T-helper 1 cell (primary cell): ENCODE results near the gene PTPRJ.
A peak's percentile ranks its signal among the peaks of the same experiment; 100 is the strongest.

Experiments used
- DNase-seq, 5 donors: peaks; one replicate each; pipeline ENCODE4 v3.0.0-alpha.2; 2012 to 2020

Gene PTPRJ

DNA sequence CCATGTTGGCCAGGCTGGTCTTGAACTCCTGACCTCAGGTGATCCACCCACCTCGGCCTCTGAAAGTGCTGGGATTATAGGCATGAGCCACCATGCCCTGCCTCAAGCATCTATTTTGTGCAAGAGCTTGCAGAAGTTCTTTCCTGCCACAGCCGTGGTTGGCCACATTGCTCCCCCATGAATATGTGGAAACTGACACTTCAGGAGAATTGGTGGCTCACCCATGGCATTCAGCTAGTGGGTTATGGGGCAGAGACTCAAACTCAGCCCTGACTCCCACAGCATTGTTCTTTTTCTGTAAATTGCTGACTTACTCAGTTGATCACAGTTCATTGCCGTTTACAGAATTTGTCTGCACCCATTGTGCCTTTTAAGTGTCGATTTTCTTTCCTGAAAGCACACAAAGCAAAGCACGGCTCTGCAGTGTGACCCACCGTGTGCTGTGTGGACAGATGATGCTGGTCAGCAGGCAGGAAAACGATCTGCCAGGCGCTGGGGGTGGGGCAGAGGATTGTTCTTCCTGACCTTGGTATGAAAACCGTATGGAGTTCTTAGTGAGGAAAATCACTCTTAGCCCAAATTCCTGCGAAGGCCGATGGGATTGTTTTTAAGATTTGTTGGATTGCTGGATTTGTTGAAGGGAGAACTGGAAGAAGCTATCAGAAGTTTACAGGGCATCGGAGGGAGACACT, 115.6 kb downstream of the PTPRJ start:
- no peak for DNase-seq

DNA sequence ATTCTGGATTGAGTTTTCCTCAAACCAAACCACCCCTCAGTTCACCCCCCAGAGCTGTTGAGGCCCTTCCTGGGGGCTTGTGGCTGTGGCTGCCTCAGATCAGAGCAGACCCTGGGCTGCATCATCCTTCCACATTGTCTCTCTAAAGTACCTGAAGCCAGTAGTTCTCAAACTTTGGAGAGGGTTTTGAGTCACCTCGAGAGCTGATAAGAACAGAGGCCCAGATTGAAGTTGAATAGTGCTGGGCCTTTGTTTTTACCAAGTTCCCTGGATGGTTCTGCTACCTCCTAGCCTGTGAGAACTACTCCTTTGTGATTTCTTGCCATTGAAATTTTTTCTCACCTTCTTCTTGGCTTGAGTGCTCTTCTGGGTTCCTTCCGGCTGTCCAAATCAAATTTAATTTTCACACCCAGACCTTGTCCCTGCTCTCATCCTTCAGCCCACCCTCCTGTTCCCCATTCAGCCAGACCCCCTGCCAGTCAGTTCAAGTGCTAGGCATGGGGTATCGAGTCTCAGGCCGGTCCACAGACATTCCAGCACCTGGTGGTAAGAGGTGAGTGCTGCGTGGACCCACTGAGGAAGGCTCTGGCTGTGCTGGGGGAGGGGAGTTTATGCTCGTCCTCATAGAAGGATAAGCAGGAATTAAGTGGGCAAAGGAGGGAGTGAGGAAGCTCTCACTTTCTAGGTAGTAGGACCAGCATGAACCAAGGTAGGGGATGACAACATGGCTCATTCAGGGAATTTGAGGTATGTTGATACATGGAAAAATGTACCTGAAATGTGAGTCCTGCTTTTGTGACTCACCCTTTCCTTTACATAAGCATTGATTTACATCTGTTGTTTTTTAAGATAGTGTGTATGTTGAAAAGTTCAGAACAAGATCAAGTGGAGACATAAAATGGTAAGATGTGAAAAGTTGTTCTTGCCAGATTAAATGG, 116.5 kb downstream of the PTPRJ start:
- no peak for DNase-seq

DNA sequence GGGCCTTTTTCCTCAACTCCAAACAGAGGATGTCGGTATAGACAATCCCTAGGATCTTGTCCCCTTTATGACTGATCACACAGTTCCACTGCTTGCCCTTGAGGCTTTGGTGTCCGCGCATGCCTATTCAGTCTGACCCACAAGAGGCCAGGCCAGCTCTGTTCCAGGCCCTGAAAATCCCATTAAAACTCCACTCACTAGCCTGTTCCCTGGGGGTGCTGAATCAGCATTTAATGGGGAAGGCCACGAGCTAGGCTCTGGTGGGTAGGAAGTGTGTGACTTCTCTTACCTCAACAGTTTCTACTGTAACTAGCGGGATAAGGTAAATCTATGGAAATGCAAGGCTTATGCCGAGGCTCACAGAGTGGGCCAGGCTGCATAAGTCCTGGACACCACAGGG, 117.7 kb downstream of the PTPRJ start:
- no peak for DNase-seq

DNA sequence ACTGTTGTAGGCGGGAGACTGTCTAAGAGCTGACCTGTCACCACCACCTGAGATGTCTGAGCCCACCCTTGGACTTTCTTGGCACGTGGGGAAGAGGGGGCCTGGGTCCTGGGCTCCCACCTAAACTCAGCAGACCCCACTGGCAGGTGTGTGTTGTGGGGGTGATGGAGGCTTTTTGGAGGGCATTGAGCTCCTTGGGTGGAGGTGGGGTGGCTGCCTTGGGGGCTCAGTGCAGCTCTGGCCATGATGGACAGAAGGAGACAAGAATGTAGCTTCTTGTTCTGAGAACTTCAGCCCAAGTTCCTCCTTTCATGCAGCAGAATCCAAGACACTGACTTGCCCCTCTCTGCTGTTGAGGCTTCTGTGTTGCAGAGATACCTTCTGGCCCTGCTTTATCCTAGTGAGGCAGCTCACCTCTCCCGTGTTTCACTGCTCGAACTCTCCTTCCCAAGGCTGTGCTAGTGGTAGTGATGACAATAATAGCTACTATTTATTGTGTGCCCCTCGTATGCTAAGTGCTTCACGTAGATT, 119.6 kb downstream of the PTPRJ start:
- DNase-seq, result no peak

DNA sequence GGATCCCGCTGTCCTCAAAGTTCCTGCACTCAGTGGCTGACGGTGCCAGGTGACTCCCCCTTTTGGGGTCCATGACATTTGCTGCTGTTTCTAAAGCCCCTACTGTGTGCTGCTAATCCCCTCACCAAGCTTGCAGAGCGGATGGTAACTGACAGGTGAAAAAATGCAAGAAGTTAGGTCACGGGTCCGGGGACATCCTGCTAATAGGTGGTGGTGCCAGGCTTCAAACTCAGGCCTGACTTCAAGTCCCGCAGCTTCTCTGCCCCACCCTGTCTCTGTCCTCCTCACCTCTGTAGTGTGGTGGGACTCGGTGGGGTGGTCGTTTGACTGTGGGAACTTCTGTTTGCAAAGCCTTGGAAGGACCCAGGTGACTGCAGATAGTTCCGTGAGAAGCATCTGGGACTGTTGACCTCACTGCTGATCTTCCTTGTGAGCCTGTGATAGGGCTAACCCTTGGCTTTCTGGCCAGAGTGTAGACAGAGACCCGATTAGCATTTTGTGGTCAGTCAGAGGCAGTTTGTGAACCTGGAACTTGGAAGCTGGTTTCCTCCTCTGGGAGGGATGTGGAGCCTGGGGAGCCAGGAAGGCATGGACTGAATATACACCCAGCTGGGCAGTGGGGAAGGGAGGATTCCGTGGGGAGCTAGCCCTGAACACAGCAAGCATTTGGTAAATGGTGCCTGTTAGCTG, 120.8 kb downstream of the PTPRJ start:
- no peak for DNase-seq

DNA sequence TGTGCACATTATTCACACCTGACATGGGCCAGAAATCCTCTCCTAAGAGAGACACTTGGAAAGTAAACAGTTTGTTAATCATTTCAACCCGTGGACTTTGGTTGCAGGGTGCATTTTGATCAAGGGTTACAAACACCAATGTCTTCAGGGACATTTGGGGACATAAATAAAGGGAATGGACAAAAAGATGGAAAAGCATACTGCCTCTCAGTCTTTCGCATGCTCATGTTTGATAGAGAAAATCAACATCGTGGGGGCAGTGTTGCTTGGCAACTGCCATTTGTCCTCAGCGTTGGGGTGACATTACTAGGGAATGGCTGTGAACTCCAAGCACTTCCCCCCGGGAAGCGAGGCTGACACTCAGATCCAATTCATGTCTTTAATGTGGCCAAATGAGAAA, 121.6 kb downstream of the PTPRJ start:
- DNase-seq, result no peak

DNA sequence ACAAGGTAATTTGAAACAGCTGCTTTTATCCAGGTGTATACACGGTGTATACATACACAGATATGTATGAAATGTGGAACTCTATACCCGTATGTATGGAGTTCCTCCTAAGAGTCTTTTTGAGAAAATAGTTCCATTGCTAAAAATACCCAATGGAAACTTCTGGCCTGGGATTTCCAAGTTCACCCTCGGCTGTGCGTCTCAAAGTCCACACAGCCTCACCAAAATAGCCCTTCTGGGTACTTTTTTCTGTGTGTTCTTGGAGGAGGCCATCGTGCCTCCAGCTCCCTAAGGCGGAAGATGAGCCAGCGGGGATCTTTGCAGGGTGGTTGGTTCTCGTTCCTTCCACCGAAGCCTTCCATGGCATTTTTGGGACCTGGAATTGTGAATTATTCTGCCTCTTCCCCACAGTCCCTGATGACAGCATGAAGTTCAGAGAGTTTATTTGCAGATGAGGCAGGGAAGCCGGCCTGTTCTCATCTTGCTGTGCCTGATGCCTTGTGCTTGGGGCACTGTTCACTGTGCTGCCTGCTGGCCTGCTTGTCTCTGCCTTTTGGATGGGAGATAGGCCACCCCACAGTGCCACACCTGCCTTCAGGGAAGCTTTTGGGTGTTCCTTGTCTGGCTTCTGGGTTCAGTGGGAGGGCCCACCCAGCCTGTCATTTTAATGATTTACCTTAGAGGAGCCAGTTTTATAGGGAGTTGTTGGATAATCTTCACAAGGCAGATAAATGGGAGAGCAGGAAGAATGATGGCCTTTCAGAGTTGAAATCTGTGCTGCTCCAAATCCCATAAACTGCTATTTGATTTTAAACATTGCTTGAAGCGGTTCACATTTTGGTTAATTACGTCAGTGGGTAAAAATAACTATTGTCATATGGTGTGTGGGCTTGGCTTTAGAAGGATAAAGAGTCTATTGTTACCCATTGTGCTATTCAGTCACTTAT, 123.5 kb downstream of the PTPRJ start:
- no peak for DNase-seq

DNA sequence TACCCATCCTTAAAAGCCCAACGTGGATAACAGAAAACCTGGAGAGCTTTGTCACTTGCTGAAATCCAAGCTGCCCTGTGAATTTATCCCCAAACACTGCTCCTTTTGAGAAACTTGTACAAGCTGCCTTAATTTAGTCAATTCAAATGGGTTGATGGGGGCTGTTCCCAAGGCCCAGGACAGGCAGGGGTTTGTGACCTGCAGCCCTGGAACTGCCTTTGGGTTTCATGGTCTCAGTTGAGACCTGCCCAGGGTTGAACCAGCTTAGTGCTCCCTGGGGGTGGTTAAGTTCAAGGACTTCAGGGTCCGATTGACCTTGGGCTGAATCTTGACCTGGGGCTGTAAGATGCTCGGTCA, 124.2 kb downstream of the PTPRJ start:
- no peak for DNase-seq

DNA sequence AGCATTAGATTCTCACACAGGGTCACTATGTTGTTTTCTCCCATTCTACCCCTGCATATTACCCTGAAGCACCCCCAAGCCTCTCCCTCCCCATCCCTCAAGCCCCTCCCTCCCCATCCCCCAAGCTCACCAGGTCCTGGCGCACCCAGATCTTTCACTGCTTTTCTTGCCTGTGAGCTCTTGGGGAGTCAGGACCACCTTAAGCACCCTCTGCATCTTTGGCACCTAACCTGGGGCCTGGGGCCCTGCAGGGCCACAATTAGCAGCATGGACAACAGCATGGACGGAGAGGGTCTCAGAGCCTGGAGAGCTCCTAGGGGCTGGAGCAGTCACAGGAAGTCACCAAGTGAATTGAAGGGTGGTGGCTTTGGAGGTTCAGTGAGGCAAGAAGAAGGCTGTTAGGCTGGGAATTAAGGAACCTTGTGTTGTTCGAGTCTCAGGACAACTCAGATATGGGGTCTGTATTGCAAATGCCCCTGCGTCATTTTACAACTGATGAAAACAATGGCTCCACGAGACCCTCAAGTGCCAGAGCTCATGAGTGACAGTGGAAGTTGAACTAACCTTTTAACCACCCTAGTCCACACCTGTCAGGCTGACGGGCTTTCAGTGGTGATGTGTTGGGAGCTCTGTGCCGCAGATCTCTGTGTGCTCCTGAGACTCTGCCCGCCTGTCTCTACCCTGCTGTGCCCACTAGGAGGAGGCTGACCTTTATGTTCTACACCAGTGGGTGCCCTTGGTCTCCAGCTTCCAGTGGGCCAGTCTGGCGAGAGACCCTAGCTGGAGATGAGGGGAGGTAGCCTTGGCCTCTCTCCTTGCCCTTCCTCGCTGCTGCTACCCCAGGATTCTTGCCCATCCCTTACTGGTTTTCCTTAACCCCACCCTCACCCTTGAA, 125.0 kb downstream of the PTPRJ start:
- DNase-seq, result no peak

DNA sequence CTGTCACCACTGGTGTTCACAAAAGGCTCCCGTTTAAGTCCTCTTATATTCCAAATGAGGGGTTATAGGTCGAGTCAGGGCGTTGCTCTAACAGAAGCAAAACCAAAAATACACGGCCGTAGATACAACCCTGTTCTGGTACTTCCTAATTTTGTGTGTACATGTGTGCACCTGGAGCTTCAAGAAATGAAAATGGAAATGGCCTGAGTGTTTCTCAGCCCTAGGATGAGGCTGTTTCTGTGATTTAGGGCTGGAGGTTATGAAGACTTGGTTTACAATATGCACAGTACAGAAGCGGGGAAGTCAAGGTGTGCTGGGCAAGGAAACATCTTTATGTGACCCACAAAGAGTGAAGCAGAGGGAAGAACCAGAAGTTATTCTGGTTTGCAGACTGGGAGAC, 125.8 kb downstream of the PTPRJ start:
- no peak for DNase-seq

DNA sequence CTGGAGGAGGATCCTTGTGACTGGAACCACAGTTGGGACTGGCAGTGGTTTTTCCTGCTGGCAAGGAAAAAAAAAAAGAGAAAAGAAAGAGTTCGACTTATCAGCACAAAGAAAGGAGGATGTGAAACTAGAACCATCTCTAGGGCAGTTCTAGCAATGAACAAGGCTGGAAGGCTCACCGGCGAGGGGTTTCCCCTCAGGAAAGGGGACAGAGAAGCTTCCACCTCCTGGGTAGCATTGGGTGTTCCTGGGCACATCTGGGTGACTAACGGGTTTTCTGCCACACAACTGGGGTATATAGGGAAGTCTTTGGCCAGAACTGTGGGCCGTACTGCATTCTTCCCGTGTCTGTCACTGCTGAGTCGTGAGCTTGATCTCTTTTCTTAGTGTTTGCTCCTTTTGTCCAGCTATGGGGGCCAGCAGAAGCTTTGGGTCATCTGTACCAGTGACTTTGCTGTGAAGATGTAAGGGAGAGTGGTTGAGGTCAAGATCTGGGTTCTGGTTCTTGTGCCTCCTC, 126.9 kb downstream of the PTPRJ start:
- DNase-seq, result peak in 1 of 5 donors; percentile 64

DNA sequence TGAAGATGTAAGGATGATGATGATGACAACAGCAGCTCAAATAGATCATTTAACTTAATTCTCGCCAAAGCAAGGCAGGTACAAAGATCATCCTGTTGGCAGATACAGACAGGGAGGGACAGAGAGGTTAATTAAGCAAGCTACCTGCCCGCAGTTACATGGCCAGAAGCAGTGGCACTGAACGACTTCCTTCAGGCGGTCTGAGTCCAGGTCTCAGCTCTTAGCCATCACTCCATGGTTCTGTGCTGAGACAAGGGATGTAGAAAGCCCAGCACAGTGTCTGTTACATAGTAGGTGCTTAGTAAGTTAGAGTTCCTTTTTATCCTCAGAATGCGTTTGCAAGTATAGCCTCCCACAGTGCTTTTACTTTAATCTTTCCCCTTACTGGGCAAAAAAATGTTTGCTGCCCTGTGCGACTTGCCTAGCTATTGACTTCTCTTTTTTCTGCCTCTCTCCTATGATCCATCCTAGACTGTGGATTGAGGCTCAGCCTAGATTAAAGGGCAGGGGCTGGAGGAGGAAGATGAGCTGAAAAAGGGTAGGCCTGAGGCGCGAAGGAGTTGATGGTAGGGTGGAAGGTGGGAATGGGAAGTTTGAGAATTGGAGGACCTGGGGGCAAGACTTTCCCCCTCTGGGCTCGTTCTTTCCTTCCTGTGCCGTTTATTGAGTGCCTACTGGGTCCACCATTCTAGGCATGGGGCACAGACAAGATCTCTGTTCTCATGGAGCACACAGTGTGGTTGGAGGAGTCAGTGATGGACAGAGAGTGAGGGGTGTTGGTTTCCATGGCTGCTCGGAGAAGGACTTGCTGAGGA, 128.1 kb downstream of the PTPRJ start:
- no peak for DNase-seq

DNA sequence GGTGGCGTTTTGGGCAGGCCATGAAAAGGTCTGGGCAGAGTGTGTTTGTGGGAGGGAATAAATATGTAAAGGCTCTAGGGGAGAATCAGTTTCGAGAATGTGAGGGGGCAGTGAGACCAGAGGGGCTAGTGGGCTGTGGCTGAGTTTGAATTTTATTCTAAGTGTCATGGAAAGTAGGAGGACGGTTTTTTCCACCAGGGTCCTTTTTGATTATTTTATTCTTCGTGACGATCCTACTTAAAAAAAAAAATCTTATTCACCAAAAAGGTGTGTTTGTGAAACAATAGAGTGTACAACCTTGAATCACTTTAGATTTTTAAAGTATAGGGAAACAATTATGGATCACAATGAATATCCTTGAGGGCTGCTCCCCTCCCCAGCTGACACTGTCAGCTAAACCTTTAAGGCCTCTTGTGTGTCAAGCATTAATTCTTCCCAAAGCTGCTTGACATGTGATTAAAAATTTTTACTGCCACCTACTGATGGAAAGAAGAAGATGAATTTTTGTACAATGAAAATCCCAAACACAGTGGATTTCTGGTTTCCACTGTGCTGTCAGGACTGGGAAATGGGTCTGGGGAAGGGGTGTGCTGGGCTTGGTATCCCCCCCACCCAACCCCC, 128.8 kb downstream of the PTPRJ start:
- DNase-seq, result peak in 1 of 5 donors; percentile 64

DNA sequence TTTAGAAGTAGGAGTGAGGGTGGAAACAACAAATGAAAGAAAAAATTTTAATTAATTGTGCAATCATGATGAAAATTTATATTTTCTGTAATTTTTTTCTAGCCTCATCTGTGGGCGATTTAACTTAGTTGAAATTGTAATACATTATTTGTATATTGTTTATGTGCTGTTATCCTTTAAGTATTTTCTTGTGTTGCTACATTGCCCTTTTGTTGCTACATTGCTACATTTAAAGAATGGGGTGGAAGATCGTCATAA, 130.1 kb downstream of the PTPRJ start:
- DNase-seq, result no peak

DNA sequence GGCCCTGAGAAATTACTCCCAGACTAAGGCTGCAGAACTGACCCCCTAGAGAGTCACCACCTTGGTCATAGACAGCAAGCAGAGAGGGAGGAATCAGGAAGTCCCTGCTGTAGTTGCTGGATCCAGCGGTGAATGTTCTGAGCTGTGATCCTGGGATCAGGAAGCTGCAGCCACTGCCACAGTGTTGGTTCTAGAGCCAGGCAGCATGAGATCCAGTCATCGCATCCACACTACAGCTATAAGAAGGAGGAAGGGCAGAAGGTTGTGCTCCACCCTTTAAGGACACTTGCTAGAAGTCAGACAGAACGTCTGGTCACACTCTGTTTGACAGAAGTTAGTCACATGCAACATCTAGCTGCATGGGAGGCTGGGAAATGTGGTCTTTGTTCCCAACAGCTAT, 131.5 kb downstream of the PTPRJ start:
- no peak for DNase-seq

DNA sequence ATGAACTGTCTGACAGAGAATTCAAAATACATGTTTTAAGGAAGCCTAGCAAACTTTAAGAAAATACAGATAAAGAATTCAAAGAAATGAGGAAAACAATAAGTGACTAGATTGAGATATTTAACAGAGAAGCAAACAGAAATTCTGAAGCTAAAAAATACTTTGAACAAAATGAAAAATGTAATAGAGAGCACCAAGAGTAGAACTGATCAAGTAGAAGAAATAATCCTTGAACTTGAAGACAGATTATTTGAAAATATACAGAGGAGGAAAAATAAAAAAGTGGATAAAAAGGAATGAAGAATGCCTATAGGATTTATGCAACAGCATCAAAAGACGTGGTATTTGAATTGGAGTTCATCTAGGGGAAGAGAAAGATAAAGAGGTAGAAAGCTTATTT, 134.4 kb downstream of the PTPRJ start:
- DNase-seq, result no peak

DNA sequence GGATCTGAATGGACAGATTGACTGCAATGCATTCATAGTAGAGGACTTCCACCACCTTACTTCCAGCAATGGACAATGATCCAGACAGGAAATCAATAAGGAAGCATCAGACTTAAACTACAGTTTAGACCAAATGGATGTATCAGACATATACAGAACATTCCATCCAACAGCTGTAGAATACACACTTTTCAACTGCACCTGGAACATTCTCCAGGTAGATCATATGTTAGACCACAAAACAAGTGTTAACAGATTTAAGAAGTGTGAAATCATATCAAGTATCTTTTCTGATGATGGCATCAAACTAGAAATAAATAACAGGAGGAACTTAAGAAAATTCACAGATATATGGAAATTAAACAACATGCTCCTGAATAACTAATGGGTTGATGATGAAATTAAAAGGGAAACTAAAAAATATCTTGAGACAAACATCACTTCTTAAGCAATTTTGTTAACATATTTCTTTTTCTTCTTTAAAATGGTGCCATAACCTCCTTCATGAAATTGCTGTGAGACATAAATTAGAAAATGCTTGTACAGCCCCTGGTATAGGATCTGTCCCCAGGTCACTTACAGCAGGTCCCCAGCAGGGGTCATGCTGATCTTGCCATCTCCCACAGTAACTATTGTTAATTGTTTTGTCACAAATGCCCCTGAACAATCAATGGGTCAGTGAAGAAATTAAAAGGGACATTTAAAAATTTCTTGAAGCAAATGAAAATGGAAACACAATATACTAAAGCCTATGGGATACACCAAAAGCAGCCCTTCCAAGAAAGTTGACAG, 136.3 kb downstream of the PTPRJ start:
- peak in 1 of 5 donors; percentile 29 for DNase-seq

DNA sequence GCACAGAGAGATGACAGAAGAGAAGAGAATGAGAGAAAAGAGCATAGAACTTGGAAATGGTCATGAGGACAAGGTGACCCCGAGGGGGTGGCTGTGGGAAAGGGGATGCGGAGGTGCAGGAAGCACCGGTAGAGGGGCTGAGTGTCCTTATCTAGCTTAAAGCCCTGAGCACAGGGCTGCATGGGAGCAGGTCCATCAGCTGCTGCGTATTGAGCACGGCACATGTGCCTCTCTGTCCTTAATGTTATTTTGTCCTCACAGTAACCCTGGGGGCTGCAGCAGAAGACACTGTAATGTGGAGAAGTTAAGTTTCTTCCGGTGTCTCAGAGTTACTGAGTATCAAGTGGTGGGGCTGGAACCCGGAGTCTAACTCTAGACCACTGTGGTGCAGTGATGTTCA, 141.9 kb downstream of the PTPRJ start:
- no peak for DNase-seq

DNA sequence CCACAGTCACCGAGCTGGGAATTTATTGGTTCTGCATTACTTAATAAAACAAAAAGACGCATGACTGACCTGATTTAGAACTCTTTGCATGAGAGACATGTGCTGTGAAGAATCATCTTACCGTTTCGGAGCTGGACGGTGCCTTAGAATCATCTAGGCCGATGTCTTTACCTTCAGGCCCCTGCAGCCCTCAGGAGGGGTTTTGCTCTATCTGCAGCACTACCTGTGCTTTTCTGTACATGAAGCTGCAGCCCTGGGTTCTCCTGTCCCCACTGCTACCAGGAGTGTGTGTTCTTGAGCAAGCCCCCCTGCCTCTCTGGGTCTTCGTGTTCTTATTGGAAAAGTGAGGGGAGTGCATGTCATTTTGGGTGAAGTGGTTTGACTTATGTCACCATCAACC, 142.3 kb downstream of the PTPRJ start:
- DNase-seq, result no peak
